Hepatocyte (in vitro differentiated cells): ENCODE measurements around the gene USP10. TPM values are rescaled to one million over a fixed set of nuclear protein-coding genes. Genes with fewer than 3 reads are reported as not detected.

Source experiments
- DNase-seq: peaks from one replicate; pipeline ENCODE4 v3.0.0-alpha.2; 2016; ENCODE audit warnings: low spot score
- H2AFZ ChIP-seq: fragments of 200-600 bp; sonication (generic); 2 replicates; pipeline ENCODE4 v1.6.0; 2016; ENCODE audit warnings: antibody characterized with exemption, mild to moderate bottlenecking
- H3K27ac ChIP-seq: fragments of 200-600 bp; sonication (generic); 2 replicates; pipeline ENCODE4 v1.5.1; 2016; ENCODE audit warnings: mild to moderate bottlenecking
- H3K27me3 ChIP-seq: fragments of 200-600 bp; sonication (generic); 2 replicates; pipeline ENCODE4 v1.6.1; 2016
- H3K36me3 ChIP-seq: fragments of 200-600 bp; sonication (generic); replicated peaks from 2 replicates; pipeline ENCODE4 v1.5.1; 2016; ENCODE audit warnings: low read depth; ENCODE audit not compliant: insufficient read depth
- H3K4me1 ChIP-seq: fragments of 200-600 bp; sonication (generic); 2 replicates; pipeline ENCODE4 v1.5.1; 2016; ENCODE audit warnings: mild to moderate bottlenecking, moderate library complexity; ENCODE audit not compliant: insufficient read depth
- H3K4me2 ChIP-seq: fragments of 200-600 bp; sonication (generic); 2 replicates; pipeline ENCODE4 v1.6.0; 2016
- H3K4me3 ChIP-seq: fragments of 200-600 bp; sonication (generic); 2 replicates; pipeline ENCODE4 v1.5.1; 2016; ENCODE audit warnings: mild to moderate bottlenecking
- H3K79me2 ChIP-seq: fragments of 200-600 bp; sonication (generic); 2 replicates; pipeline ENCODE4 v1.6.0; 2017; ENCODE audit warnings: mild to moderate bottlenecking
- H3K9me2 ChIP-seq: fragments of 200-600 bp; sonication (generic); replicated peaks from 2 replicates; pipeline ENCODE4 v1.6.0; 2017; ENCODE audit warnings: mild to moderate bottlenecking; ENCODE audit not compliant: insufficient read depth
- H3K9me3 ChIP-seq: fragments of 200-600 bp; sonication (generic); 2 replicates; pipeline ENCODE4 v1.5.1; 2016; ENCODE audit warnings: low read depth, mild to moderate bottlenecking
- H4K20me1 ChIP-seq: fragments of 200-600 bp; sonication (generic); 2 replicates; pipeline ENCODE4 v1.6.0; 2016; ENCODE audit warnings: mild to moderate bottlenecking; ENCODE audit not compliant: insufficient read depth, poor library complexity, severe bottlenecking
- CTCF ChIP-seq: fragments of 200-600 bp; sonication (generic); IDR thresholded peaks from 2 replicates; pipeline ENCODE4 v1.5.1; 2016; ENCODE audit warnings: antibody characterized with exemption, mild to moderate bottlenecking; ENCODE audit not compliant: poor library complexity
- EZH2 ChIP-seq: fragments of 200-600 bp; sonication (generic); IDR thresholded peaks from 2 replicates; pipeline ENCODE4 v1.6.1; 2016; ENCODE audit warnings: antibody characterized with exemption, mild to moderate bottlenecking, borderline replicate concordance
- EZH2phosphoT487 ChIP-seq: fragments of 200-600 bp; sonication (generic); IDR thresholded peaks from one replicate; pipeline ENCODE4 v1.6.1; 2018; ENCODE audit warnings: antibody characterized with exemption, mild to moderate bottlenecking, low read depth, moderate library complexity; ENCODE audit not compliant: unreplicated experiment, severe bottlenecking
- WGBS: methylation state at CpG from one replicate; pipeline ENCODE4 v1.1.6; 2016; ENCODE audit warnings: low lambda C conversion rate; ENCODE audit errors: missing lambda C conversion rate; 5-methylcytosine and 5-hydroxymethylcytosine counted together
- polyA plus RNA-seq: library from polyadenylated mRNA; unstranded; fragments of >200 nt; fragmentation: Nextera tagmentation; extraction: Ambion mirVana; gene quantifications from 2 replicates; pipeline ENCODE4 v1.2.1, GENCODE V29; 2016
- total RNA-seq: library from RNA; depleted of rRNA; stranded (reverse); fragments of >200 nt; gene quantifications from 2 replicates; pipeline ENCODE4 v1.2.3, GENCODE V29; 2014

USP10 gene
- total and polyA plus RNA-seq, 2 experiments from 2014 or later = 53.1 to 62.4 TPM

- TF ChIP-seq CTCF (no peak), EZH2phosphoT487 (no peak), EZH2 (no peak)
- Histone ChIP-seq H4K20me1 (peaks cover 11% of the 10 kb centered on the region), H3K36me3 (no peaks in the 10 kb centered on the region), H3K27me3 (no peaks in the 10 kb centered on the region), H3K79me2 (peaks cover 94% of the 10 kb centered on the region), H3K4me3 (no peak overlapping the region), H2AFZ (no peak overlapping the region), H3K4me2 (no peak overlapping the region), H3K9me3 (no peaks in the 10 kb centered on the region), H3K27ac (no peak overlapping the region), H3K4me1 (peaks cover 9% of the 10 kb centered on the region), H3K9me2 (no peaks in the 10 kb centered on the region)
- DNase-seq = no peak
- whole genome bisulfite sequencing = 95% methylated on average over 8 of the region's 8 CpGs
Measured at GRCh38 chr16:84752600-84752999, 52.8 kb downstream of the USP10 start.

- Histone ChIP-seq H3K79me2 (peaks cover 94% of the 10 kb centered on the region), H3K4me1 (peaks cover 15% of the 10 kb centered on the region), H3K4me3 (no peak overlapping the region), H3K9me2 (no peaks in the 10 kb centered on the region), H4K20me1 (peaks cover 11% of the 10 kb centered on the region), H3K27ac (peak overlapping the region; percentile 1), H3K36me3 (no peaks in the 10 kb centered on the region), H3K9me3 (no peaks in the 10 kb centered on the region), H2AFZ (no peak overlapping the region), H3K4me2 (no peak overlapping the region), H3K27me3 (no peaks in the 10 kb centered on the region)
- no peak for DNase-seq
- no peak for TF ChIP-seq EZH2
- TF ChIP-seq EZH2phosphoT487 = no peak
- no peak for TF ChIP-seq CTCF
- WGBS = 94% methylated on average over 14 of the region's 14 CpGs
Measured at GRCh38 chr16:84753412-84754326, 53.9 kb downstream of the USP10 start.

- H4K20me1 ChIP-seq = peaks cover 11% of the 10 kb centered on the region
- H3K79me2 ChIP-seq = peaks cover 94% of the 10 kb centered on the region
- no peak overlapping the region for H2AFZ ChIP-seq
- DNase-seq = peak; percentile 91
- WGBS = 15% methylated on average over 12 of the region's 12 CpGs
- H3K4me1 ChIP-seq = peaks cover 23% of the 10 kb centered on the region
- H3K27me3 ChIP-seq = no peaks in the 10 kb centered on the region
- TF ChIP-seq CTCF (peak; percentile 90), EZH2 (no peak)
- H3K9me3 ChIP-seq = no peaks in the 10 kb centered on the region
- no peak overlapping the region for H3K4me3 ChIP-seq
- peak overlapping the region; percentile 42 for H3K27ac ChIP-seq
- H3K9me2 ChIP-seq = no peaks in the 10 kb centered on the region
- peak overlapping the region; percentile 50 for H3K4me2 ChIP-seq
- H3K36me3 ChIP-seq = no peaks in the 10 kb centered on the region
Measured at GRCh38 chr16:84754353-84754856, 54.6 kb downstream of the USP10 start.
